ENCODE data around the gene DCTN2.
"Not testable (repeated sequence)": the region's sequence is repeated elsewhere in the genome, so short reads cannot be mapped to it uniquely, and the experiment has no call there.

The DCTN2 gene

GRCh38 chr12:57563358-57563757, 16.4 kb upstream of the DCTN2 start:
- H3K27me3 Mint-ChIP-seq: no peaks in the 10 kb centered on the region
- H3K4me1 Mint-ChIP-seq: no peaks in the 10 kb centered on the region
- H3K36me3 Mint-ChIP-seq (ENCODE audit: low read depth): no peaks in the 10 kb centered on the region
- ATAC-seq: no peak
- DNase-seq: no peak
- no peak overlapping the region for H3K4me3 Mint-ChIP-seq
- no peaks in the 10 kb centered on the region for H3K9me3 Mint-ChIP-seq
- H3K27ac Mint-ChIP-seq: no peak overlapping the region

GRCh38 chr12:57561117-57561516, 14.1 kb upstream of the DCTN2 start:
- not testable (repeated sequence) for H3K4me3 Mint-ChIP-seq; DNase-seq; H3K27me3 Mint-ChIP-seq; H3K9me3 Mint-ChIP-seq; H3K4me1 Mint-ChIP-seq; ATAC-seq; H3K27ac Mint-ChIP-seq; H3K36me3 Mint-ChIP-seq (ENCODE audit: low read depth)

GRCh38 chr12:57560516-57560915, 13.5 kb upstream of the DCTN2 start:
- no peak for ATAC-seq
- Mint-ChIP-seq H3K36me3 (ENCODE audit: low read depth) (no peaks in the 10 kb centered on the region), H3K9me3 (no peaks in the 10 kb centered on the region), H3K4me1 (no peaks in the 10 kb centered on the region), H3K27ac (no peak overlapping the region), H3K4me3 (no peak overlapping the region), H3K27me3 (no peaks in the 10 kb centered on the region)
- DNase-seq: no peak

- no peaks in the 10 kb centered on the region for H3K36me3 Mint-ChIP-seq (ENCODE audit: low read depth)
- no peak overlapping the region for H3K4me3 Mint-ChIP-seq
These were observed 11.9 kb upstream of the DCTN2 start for GRCh38 chr12:57558864-57559263.

GRCh38 chr12:57554897-57555296, 7.9 kb upstream of the DCTN2 start:
- Mint-ChIP-seq H3K4me3 (no peak overlapping the region), H3K9me3 (no peaks in the 10 kb centered on the region), H3K36me3 (ENCODE audit: low read depth) (no peaks in the 10 kb centered on the region), H3K27me3 (peaks cover 4% of the 10 kb centered on the region), H3K27ac (no peak overlapping the region), H3K4me1 (peaks cover 7% of the 10 kb centered on the region)
- DNase-seq: no peak
- ATAC-seq: no peak

More at GRCh38 chr12:57558864-57559263, 11.9 kb upstream of the DCTN2 start:
- Mint-ChIP-seq H3K9me3 (no peaks in the 10 kb centered on the region), H3K27me3 (no peaks in the 10 kb centered on the region), H3K4me1 (no peaks in the 10 kb centered on the region), H3K27ac (no peak overlapping the region)
- ATAC-seq (no peak), DNase-seq (no peak)

- DNase-seq (no peak), ATAC-seq (no peak)
- Mint-ChIP-seq H3K27me3 (peaks cover 5% of the 10 kb centered on the region), H3K9me3 (no peaks in the 10 kb centered on the region), H3K36me3 (ENCODE audit: low read depth) (no peaks in the 10 kb centered on the region), H3K4me1 (peaks cover 9% of the 10 kb centered on the region), H3K27ac (no peak overlapping the region), H3K4me3 (no peak overlapping the region)
These were observed 7.5 kb upstream of the DCTN2 start for GRCh38 chr12:57554453-57554852.

- ATAC-seq (no peak), DNase-seq (no peak)
- no peaks in the 10 kb centered on the region for H3K9me3 Mint-ChIP-seq
- peaks cover 11% of the 10 kb centered on the region for H3K27me3 Mint-ChIP-seq
- no peak overlapping the region for H3K27ac Mint-ChIP-seq
- no peak overlapping the region for H3K4me3 Mint-ChIP-seq
- H3K4me1 Mint-ChIP-seq: peaks cover 12% of the 10 kb centered on the region
- no peaks in the 10 kb centered on the region for H3K36me3 Mint-ChIP-seq (ENCODE audit: low read depth)
These were observed 6.6 kb upstream of the DCTN2 start for GRCh38 chr12:57553343-57554202.

GRCh38 chr12:57552835-57553313, 5.9 kb upstream of the DCTN2 start:
- DNase-seq (no peak), ATAC-seq (no peak)
- no peaks in the 10 kb centered on the region for H3K36me3 Mint-ChIP-seq (ENCODE audit: low read depth)
- no peak overlapping the region for H3K4me3 Mint-ChIP-seq
- H3K27ac Mint-ChIP-seq: no peak overlapping the region
- H3K4me1 Mint-ChIP-seq: peaks cover 12% of the 10 kb centered on the region
- no peaks in the 10 kb centered on the region for H3K9me3 Mint-ChIP-seq
- H3K27me3 Mint-ChIP-seq: peaks cover 11% of the 10 kb centered on the region

GRCh38 chr12:57552306-57552651, 5.3 kb upstream of the DCTN2 start:
- no peaks in the 10 kb centered on the region for H3K9me3 Mint-ChIP-seq
- no peak overlapping the region for H3K4me3 Mint-ChIP-seq

GRCh38 chr12:57551637-57552305, 4.8 kb upstream of the DCTN2 start:
- Mint-ChIP-seq H3K9me3 (no peaks in the 10 kb centered on the region), H3K4me3 (no peak overlapping the region), H3K36me3 (ENCODE audit: low read depth) (no peaks in the 10 kb centered on the region), H3K27ac (no peak overlapping the region), H3K4me1 (peaks cover 20% of the 10 kb centered on the region), H3K27me3 (peaks cover 11% of the 10 kb centered on the region)
- DNase-seq (no peak), ATAC-seq (no peak)

More at GRCh38 chr12:57552306-57552651, 5.3 kb upstream of the DCTN2 start:
- no peaks in the 10 kb centered on the region for H3K36me3 Mint-ChIP-seq (ENCODE audit: low read depth)
- H3K4me1 Mint-ChIP-seq: peaks cover 18% of the 10 kb centered on the region
- no peak for DNase-seq
- ATAC-seq: no peak
- H3K27me3 Mint-ChIP-seq: peaks cover 11% of the 10 kb centered on the region
- H3K27ac Mint-ChIP-seq: no peak overlapping the region

GRCh38 chr12:57550641-57551549, 3.9 kb upstream of the DCTN2 start:
- H3K4me3 Mint-ChIP-seq: peak overlapping the region; percentile 78
- DNase-seq: no peak
- H3K9me3 Mint-ChIP-seq: no peaks in the 10 kb centered on the region
- peaks cover 27% of the 10 kb centered on the region for H3K4me1 Mint-ChIP-seq
- peaks cover 2% of the 10 kb centered on the region for H3K36me3 Mint-ChIP-seq (ENCODE audit: low read depth)
- ATAC-seq: no peak
- H3K27me3 Mint-ChIP-seq: peaks cover 11% of the 10 kb centered on the region
- H3K27ac Mint-ChIP-seq: peak overlapping the region; percentile 45

GRCh38 chr12:57549909-57550640, 3.1 kb upstream of the DCTN2 start, which contains the start of gene KIF5A:
Gene KIF5A, plus strand, starts transcription at chr12:57550044. Its CDS starts 228 bp downstream, at chr12:57550272.
- peak; percentile 71 for DNase-seq
- peak; percentile 26 for ATAC-seq
- H3K27ac Mint-ChIP-seq: peak within 1 kb of the TSS; percentile 45
- peaks cover 34% of the 10 kb centered on the region for H3K4me1 Mint-ChIP-seq
- no peaks in the 10 kb centered on the region for H3K9me3 Mint-ChIP-seq
- H3K36me3 Mint-ChIP-seq (ENCODE audit: low read depth): peaks cover 8% of the 10 kb centered on the region
- H3K27me3 Mint-ChIP-seq: peaks cover 11% of the 10 kb centered on the region
- H3K4me3 Mint-ChIP-seq: peak within 1 kb of the TSS; percentile 78

- ATAC-seq (no peak), DNase-seq (no peak)
- no peaks in the 10 kb centered on the region for H3K9me3 Mint-ChIP-seq
- peak overlapping the region; percentile 78 for H3K4me3 Mint-ChIP-seq
- H3K4me1 Mint-ChIP-seq: peaks cover 39% of the 10 kb centered on the region
- H3K27me3 Mint-ChIP-seq: peaks cover 11% of the 10 kb centered on the region
- H3K36me3 Mint-ChIP-seq (ENCODE audit: low read depth): peaks cover 8% of the 10 kb centered on the region
- H3K27ac Mint-ChIP-seq: no peak overlapping the region
These were observed 2.4 kb upstream of the DCTN2 start for GRCh38 chr12:57549203-57549908.

Measured in activated naive CD8-positive, alpha-beta T cell treated with anti-CD3 and anti-CD28 coated beads, Interleukin-2, amount 50 U/mL, for 24 hours (primary cell).